Activated CD4-positive, alpha-beta memory T cell treated with anti-CD3 and anti-CD28 coated beads, Interleukin-2, amount 10 ng/mL, durations not matched to agents 7 days and 5 days (primary cell): Measurements from ENCODE around the gene IL36RN. TPM values are rescaled to one million over a fixed set of nuclear protein-coding genes. Genes with fewer than 3 reads are reported as not detected.

Experiments used
- CTCF ChIA-PET: fragments of 350-600 bp; sonication (Branson Sonifier 250); formaldehyde crosslinking; loops from one replicate; lab custom pipeline; 2021; ENCODE audit warnings: antibody characterized with exemption, inconsistent platforms; lab: Charles Lee
- POLR2A ChIA-PET: fragments of 350-600 bp; sonication (Branson Sonifier 250); formaldehyde crosslinking; loops from one replicate; lab custom pipeline; 2021; ENCODE audit warnings: antibody characterized with exemption; lab: Charles Lee
- DNase-seq: peaks from one replicate; pipeline ENCODE4 v3.0.0-alpha.2; 2020
- H3K27ac Mint-ChIP-seq: one replicate; pipeline ENCODE4 v1.8.0; 2021; ENCODE audit warnings: mild to moderate bottlenecking, mixed read lengths
- H3K27me3 Mint-ChIP-seq: one replicate; pipeline ENCODE4 v1.8.0; 2021; ENCODE audit warnings: mixed read lengths
- H3K36me3 Mint-ChIP-seq: one replicate; pipeline ENCODE4 v1.8.0; 2021; ENCODE audit warnings: low read depth, mixed read lengths
- H3K4me1 Mint-ChIP-seq: one replicate; pipeline ENCODE4 v1.8.0; 2021; ENCODE audit warnings: mixed read lengths
- H3K4me3 Mint-ChIP-seq: one replicate; pipeline ENCODE4 v1.8.0; 2021; ENCODE audit warnings: mild to moderate bottlenecking, mixed read lengths
- H3K9me3 Mint-ChIP-seq: one replicate; pipeline ENCODE4 v1.8.0; 2021; ENCODE audit warnings: mixed read lengths
- total RNA-seq, 2 experiments: library from RNA; stranded (reverse); gene quantifications; one replicate each; pipeline ENCODE4 v1.2.3, GENCODE V29; 2021

IL36RN gene
- total RNA-seq, 2 experiments from 2014 or later = not detected

- POLR2A ChIA-PET = interaction anchor here (1.6 kb wide), 1 partner anchor 9 kb away, joined by 5 read pairs; no protein-coding TSS in a partner anchor
- Mint-ChIP-seq H3K4me1 (peaks cover 16% of the 10 kb centered on the region), H3K36me3 (no peaks in the 10 kb centered on the region), H3K27me3 (no peaks in the 10 kb centered on the region), H3K27ac (no peak overlapping the region), H3K9me3 (no peaks in the 10 kb centered on the region), H3K4me3 (no peak overlapping the region)
- no peak for DNase-seq
- CTCF ChIA-PET = interaction anchor here (1.0 to 1.6 kb wide), 3 partner anchors 10 to 33 kb away, joined by 3 to 5 read pairs (median 4); no protein-coding TSS in a partner anchor
Measured at GRCh38 chr2:113113807-113114206, 54.8 kb downstream of the IL36RN start.

Other genes with a start within 250 kb of the IL36RN start
- gene IL1B, start 222.4 kb upstream of the IL36RN start, total RNA-seq = under 1 TPM in 1 of 2 experiments, not detected in 1; 0.48 TPM
- under 1 TPM; 0.33 to 0.48 TPM for gene IL37, start 148.0 kb upstream of the IL36RN start, total RNA-seq
- gene IL36G, start 81.2 kb upstream of the IL36RN start, total RNA-seq = not detected
- gene IL36A, start 53.7 kb upstream of the IL36RN start, total RNA-seq = not detected
- not detected for gene IL36B, start 6.3 kb upstream of the IL36RN start, total RNA-seq
- gene IL1F10, start 8.8 kb downstream of the IL36RN start, total RNA-seq = not detected
- gene IL1RN, start 68.4 kb downstream of the IL36RN start, total RNA-seq = 1 to 10 TPM; 2.6 to 3.3 TPM
- 100 to 1,000 TPM; 261 to 272 TPM for gene PSD4, start 114.8 kb downstream of the IL36RN start, total RNA-seq
- gene PAX8, start 219.7 kb downstream of the IL36RN start, total RNA-seq = 1 to 10 TPM; 1.7 TPM